NCI-H128 (cell line): ENCODE results near the gene KRT17.
"Not testable (repeated sequence)": the region's sequence is repeated elsewhere in the genome, so short reads cannot be mapped to it uniquely, and the experiment has no call there.

Experiments used
- DNase-seq: peaks from one replicate; lab custom pipeline; 2025; ENCODE audit not compliant: unreplicated experiment; lab: John Stamatoyannopoulos, UW

KRT17 gene

DNA sequence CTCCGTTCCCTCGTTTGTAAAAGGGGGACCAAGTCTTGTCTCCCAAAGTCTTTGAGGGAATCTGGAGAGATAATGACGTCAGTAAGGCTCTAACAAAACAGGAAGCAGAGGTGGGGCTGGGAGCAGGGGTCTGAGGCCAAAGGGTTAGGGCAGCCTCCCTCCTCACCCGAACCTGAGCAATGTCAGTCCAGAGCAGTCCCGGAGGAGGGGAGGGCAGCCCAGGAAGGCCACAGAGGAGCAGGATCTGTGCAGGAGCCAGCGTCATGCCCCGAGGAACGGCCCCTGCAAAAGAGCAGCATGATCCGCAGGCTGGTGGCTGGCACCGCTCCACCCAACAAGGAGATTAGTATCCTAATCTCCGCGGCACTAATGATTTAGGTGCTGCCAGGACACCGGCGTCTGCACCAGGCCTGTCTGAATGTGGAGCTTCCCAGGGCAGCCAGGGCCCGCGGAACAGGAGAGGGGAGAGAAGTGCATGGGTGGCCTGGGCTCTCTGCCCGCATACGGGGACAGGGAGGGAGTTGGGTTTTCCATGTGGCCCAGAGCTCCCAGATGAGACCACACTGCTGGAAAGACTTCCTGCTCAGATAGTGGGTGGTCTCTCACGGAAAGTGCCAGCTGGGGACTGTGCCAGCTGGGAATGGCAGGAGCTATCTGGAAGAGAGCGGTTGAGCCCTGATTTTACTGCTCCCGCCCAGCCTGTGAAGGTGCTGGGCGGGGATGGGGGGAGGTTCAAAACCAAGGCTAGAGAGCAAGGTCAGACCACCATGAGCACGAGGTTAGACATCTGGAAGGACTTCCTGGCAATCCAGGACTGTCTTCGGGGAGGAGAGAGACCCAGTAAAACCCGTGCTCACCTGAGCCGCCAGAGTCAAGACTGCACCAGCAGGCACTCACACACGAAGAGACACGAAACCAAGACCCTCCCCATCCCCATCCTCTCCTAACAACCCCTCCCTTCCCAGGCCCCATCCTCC is 11.0 kb upstream of the KRT17 start:
- no peak for DNase-seq

DNA sequence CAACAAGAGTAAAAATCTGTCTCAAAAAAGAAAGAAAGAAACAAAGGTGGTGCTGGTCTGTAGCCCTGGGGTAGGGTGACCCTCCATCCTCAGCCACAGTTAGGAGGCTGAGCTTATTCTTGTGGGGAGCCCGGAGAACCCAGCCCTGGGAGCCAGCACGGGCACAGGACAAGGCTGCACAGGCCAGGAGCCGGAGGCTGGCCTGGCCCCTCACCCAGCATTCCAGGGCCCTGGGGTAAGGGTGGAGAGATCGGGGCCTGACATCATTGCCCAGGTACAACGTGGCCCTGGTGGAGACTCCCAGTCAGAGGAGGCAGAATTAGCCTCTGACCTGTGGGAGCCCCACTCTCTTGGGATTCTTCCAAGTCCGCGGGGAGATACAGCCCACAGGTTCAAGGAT is 10.3 kb upstream of the KRT17 start:
- DNase-seq, result no peak

DNA sequence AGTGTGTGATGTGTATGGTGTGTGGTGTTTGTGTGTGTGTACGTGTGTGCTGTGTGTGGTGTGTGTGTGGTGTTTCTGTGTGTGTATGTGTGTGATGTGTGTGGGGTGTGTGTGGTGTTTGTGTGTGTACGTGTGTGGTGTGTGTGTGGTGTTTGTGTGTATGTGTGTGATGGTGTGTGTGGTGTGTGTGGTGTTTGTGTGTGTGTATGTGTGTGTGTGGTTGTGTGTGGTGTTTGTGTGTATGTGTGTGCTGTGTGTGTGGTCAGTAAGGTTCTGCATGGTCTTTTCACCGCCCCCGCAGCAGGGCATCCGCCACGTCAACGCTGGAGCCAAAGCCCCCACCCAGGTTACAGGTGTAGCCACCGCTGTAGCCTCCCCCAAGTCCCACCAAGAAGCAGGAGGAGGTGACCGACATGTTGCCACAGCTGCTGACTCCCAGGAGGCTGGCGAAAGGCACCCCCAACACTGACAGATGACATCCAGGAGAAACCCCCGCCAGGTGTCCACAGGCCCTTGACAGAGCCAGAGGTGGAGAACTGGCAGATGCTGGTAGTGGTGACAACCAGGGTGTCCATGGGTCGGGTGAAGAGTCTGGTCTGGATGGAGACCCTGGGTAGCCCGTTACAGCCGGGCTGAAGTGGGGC is 9.3 kb upstream of the KRT17 start:
- no peak for DNase-seq

DNA sequence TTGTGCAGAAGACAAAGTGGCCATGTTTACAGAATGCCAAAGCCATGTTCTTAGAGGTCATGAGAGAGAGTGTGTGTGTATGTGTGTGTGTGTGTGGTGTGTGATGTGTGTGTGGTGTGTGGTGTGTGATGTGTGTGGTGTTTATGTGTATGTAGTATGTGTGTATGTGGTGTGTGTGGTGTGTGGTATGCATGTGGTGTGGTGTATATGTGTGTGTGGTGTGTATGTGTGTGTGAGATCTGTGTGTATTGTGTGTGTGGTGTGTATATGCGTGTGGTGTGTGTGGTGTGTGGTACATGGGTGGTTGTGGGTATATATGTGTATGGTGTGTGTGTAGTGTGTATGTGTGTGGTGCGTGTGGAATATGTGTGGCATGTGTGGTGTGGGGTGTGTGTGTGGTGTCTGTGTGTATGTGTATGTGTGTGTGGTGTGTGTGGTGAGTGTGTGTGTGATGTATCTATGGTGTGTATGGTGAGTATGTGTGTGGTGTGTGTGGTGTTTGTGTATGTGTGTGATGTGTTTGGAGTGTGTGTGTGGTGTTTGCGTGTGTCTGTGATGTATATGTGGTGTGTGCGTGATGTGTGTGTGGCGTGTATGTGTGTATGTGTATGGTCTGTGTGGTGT is 8.2 kb upstream of the KRT17 start:
- DNase-seq, result no peak

GRCh38 chr17:41631898-41632285 is 7.5 kb upstream of the KRT17 start:
- no peak for DNase-seq

GRCh38 chr17:41631025-41631897 is 6.9 kb upstream of the KRT17 start:
- DNase-seq, result no peak

DNA sequence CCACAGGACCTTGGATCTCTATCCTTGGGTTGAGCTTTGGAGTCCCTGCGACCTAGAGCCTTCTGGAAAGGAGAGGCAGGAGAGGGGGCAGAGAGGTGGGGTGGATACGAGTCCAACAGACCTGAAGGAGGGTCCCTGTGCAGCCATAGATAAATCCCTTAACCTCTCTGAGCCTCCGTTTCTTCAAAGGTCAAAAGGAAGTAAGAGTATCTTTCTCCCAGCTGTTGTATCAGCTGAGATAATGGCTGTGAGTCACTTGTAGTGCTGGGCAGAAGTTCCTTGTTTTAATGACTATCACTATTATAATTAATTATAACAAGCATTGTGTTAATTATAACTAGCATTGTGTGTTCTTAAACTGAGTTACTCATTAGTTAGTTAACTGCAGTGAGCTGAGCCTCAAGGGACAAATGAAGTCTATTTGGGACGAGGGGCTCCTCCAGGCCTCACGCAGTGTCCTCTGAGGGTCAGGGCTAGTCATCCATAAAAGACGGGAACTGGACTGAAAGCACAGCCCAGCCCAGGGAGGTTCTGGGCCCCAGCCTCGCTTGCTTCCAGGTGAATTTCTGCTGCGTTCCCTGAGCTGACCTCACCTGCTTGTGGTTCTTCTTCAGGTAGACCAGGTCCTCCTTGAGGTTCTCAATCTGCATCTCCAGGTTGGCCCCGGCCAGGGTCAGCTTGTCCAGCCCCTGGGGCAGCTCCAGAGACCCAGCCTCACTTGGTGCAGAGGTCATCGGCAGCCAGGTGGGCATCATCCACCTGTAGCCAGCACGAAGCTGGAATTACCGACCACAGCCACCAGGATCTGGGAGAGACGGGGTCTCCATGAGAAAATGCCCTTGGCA is 5.7 kb upstream of the KRT17 start:
- no peak for DNase-seq

GRCh38 chr17:41629316-41629715 is 4.9 kb upstream of the KRT17 start:
- no peak for DNase-seq

DNA sequence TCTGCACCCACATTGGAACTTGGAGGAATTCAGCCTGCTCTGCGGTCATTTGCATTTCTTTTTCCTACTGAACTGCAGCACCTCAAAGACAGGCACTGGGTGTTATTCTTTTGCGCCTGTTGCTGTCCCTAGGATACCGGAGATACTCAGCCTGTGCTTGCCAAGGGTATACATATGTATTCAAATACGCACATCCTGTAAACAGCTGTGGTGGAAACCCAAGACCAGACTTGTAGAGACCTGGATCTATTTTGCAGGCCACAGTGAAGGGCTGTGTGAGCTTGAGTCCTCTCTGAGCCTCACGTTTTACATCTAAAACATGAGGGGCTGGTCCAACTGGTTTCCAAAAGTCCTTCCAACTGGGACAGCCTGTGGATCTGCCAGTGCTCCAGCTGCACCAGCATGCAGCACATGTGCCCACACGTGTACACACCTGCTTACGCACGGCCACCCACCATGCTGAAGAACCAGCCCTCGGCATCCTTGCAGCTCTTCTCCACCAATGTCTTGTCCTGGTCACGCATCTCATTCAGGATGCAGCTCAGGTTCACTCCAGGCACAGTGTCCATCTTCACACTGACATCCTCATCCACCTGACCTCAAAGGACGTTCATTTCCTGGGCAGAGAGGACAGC is 4.4 kb upstream of the KRT17 start:
- DNase-seq, result not testable (repeated sequence)

DNA sequence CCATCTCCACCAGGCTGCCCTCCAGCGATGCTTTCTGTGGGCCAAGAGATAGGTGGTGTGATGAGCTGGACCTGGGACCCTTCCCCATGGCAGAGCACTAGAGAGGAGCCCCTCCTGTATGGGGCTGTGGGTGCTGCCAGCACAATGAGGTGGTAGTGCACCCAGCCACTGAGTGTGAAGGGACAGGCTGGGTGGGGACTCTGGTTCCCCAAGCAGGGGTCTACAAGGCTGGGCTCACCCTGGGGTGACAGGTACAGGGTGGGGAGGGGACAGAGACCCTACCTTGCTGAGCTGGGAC is 3.6 kb upstream of the KRT17 start:
- DNase-seq, result not testable (repeated sequence)

DNA sequence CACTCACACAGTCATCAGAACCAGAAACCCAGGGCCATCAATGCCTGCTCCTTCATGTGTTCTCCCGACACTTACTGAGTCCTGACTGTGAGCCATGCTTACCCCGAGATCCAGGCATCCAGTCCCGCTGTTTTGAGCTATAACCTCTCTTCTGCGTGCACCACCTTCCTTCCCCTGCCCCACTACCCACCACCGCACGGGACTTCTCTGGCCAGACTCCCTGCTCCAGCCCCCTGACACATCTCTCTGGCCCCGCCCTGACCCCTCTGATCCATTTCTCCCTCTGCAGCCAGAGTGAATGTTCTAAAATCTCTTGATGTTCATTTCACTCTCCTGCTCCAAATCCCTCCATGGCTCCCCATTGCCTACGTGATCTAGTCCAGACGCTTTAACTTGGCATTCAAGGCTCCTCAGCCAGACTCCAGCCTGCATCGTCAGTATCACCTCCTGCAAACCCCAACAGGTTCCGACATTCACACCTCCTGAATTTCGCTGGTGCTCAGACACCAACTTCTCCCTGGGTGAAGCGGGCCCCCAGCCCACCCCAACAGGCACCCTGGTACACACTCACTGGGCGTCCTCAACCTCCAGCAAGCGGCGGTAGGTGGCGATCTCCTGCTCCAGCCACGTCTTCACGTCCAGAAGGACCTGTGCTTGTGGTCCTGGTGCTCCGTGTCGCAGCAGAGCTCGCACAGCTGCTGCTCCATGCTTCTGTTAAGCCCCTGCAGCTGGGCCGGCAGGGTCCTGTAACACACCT is 3.1 kb upstream of the KRT17 start:
- no peak for DNase-seq

- DNase-seq, result not testable (repeated sequence)
These were observed 2.5 kb upstream of the KRT17 start for GRCh38 chr17:41626914-41627295.

GRCh38 chr17:41626028-41626913 is 1.9 kb upstream of the KRT17 start:
- DNase-seq, result not testable (repeated sequence)

- DNase-seq, result no peak
These were observed 1.2 kb upstream of the KRT17 start for GRCh38 chr17:41625602-41626001.

DNA sequence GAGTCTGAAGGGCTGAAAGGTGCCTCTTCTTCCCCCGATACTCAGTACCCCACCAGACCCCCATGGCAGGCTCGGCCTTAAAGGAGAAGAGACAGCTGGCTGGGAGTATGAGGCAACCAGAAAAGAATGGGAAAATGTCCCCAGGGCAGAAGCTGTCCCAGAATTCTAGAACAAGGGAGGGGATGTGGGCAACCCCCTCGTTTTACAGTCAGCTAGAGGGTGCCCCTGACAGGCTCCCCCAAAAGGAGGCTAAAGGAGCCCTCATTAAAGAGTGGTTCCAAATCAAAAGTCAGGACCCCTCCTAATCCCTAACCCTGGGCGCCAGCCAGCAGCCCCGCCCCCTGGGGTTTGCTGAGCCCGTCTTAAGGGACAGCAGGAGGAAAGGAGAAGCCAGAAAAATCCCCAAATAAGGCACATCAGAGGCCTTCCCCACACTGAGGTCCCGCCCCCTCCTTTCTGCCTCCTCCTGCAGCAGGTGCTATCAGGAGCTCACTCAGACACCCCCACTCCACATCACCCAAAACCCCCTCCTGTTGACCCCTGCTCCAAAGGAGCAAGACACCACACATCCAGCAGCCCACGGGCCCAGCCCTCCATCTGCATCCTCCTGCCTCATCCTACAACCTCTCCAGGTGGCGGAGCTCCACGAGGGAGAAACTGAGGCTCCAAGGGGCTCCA is 1.1 kb downstream of the KRT17 start:
- DNase-seq, result not testable (repeated sequence)

DNA sequence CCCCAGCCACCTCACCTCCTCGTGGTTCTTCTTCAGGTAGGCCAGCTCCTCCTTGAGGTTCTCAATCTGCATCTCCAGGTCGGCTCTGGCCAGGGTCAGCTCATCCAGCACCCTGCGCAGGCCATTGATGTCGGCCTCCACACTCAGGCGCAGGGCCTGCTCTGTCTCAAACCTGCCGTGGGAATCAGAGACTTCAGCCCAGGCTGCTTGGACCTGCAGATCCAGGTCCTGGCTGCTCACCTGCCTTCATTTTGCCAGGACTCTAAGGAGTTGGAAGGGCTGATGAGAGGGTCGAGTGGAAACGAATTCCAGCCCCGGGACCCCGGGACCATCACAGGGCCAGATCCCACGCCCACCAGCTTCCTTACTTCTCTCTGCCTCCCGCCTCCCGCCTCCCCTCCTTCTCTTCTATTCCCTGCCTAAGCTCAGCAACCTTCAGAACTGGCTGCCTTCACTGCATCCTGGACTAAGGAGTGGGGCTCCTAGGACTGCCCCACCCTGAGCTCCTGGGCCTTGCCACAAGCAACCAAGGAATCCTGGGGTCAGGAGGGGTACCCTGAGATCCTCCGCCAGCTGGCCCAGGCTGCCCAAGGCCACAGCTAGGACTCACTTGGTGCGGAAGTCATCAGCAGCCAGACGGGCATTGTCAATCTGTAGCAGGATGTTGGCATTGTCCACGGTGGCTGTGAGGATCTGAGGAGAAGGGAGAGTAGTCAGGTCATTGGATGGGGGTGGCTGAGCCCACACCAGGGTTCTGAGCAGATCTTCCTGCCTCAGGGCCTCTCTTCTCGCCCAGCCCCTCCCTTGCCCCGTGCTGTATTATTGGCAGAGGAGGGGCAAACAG is 1.8 kb downstream of the KRT17 start:
- DNase-seq, result not testable (repeated sequence)

DNA sequence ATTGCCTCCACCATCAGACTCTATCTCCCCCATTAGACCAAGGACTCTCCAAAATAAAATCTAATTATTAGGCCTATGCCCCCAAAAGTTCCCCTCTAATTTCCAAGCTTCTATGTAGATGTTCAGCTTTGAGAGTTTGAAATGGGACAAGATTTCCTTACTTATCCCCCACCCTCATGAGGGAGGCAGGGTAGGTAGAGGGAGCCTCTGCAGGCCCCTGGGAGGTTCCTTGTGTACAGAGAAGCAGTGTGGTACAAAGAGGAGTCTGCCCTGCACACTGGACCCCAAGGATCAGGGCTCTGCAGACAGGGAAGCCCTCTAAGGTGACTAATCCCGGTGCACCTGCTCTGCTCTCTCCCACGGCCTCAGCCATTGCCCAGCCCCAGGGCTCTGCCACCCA is 2.5 kb downstream of the KRT17 start:
- DNase-seq, result no peak
